OCI-LY7 (cell line): ENCODE results near the gene TBXA2R. TPM values are rescaled to one million over a fixed set of nuclear protein-coding genes. Genes with fewer than 3 reads are reported as not detected.
"Not testable (repeated sequence)": the region's sequence is repeated elsewhere in the genome, so short reads cannot be mapped to it uniquely, and the experiment has no call there.

Experiments
- BruUV-seq: library from RNA; stranded (reverse); fragments of 400-500 nt; replicated peaks from 2 replicates; lab custom pipeline; 2021; lab: Mats Ljungman, UMichigan
- CTCF ChIA-PET: fragments of 300-600 bp; sonication (Branson Sonifier 250); formaldehyde crosslinking; loops from one replicate; lab custom pipeline; 2022; ENCODE audit warnings: antibody characterized with exemption; ENCODE audit not compliant: unreplicated experiment; lab: Charles Lee
- POLR2A ChIA-PET: fragments of 300-600 bp; sonication (Branson Sonifier 250); formaldehyde crosslinking; loops from one replicate; lab custom pipeline; 2022; ENCODE audit warnings: antibody characterized with exemption; lab: Charles Lee
- DNase-seq: peaks from one replicate; pipeline ENCODE4 v3.0.0-alpha.2; 2015; ENCODE audit warnings: low spot score
- H2AFZ ChIP-seq: fragments of 200-600 bp; sonication (generic), shearing (Covaris generic); 2 replicates; pipeline ENCODE4 v1.6.1; 2014; ENCODE audit warnings: mild to moderate bottlenecking, antibody characterized with exemption, low read length, moderate library complexity
- H3K27ac ChIP-seq: fragments of 200-600 bp; sonication (generic); 2 replicates; pipeline ENCODE4 v1.5.1; 2014; ENCODE audit warnings: mixed run types, low read depth, mild to moderate bottlenecking, moderate library complexity, low read length, inconsistent platforms; ENCODE audit not compliant: poor library complexity, severe bottlenecking
- H3K36me3 ChIP-seq: fragments of 200-600 bp; sonication (generic); 2 replicates; pipeline ENCODE4 v1.6.1; 2014; ENCODE audit warnings: mild to moderate bottlenecking, antibody characterized with exemption, low read length, moderate library complexity, mixed read lengths; ENCODE audit not compliant: insufficient read depth
- H3K4me1 ChIP-seq: fragments of 200-600 bp; sonication (generic); 2 replicates; pipeline ENCODE4 v1.5.1; 2014; ENCODE audit warnings: mild to moderate bottlenecking, low read length; ENCODE audit not compliant: insufficient read depth, poor library complexity, severe bottlenecking
- H3K4me2 ChIP-seq: fragments of 200-600 bp; sonication (generic); 2 replicates; pipeline ENCODE4 v1.6.1; 2014; ENCODE audit warnings: mild to moderate bottlenecking, low read length
- H3K4me3 ChIP-seq: fragments of 200-600 bp; sonication (generic); 2 replicates; pipeline ENCODE4 v1.5.1; 2014; ENCODE audit warnings: mild to moderate bottlenecking, low read depth, low read length; ENCODE audit not compliant: poor library complexity, severe bottlenecking
- H3K79me2 ChIP-seq: fragments of 200-600 bp; sonication (generic); 2 replicates; pipeline ENCODE4 v1.6.1; 2016; ENCODE audit warnings: low read depth, mild to moderate bottlenecking, low read length, moderate library complexity, mixed read lengths; ENCODE audit not compliant: insufficient read depth
- H3K9me2 ChIP-seq: fragments of 200-600 bp; sonication (generic); 2 replicates; pipeline ENCODE4 v1.6.1; 2016; ENCODE audit warnings: mild to moderate bottlenecking, low read length, mixed read lengths; ENCODE audit not compliant: insufficient read depth
- H3K9me3 ChIP-seq: fragments of 200-600 bp; sonication (generic); 2 replicates; pipeline ENCODE4 v1.6.1; 2014; ENCODE audit warnings: mild to moderate bottlenecking, mixed run types, low read length, mixed read lengths
- H4K20me1 ChIP-seq: fragments of 200-600 bp; sonication (generic); 2 replicates; pipeline ENCODE4 v1.6.1; 2014; ENCODE audit warnings: mild to moderate bottlenecking, antibody characterized with exemption, low read length, moderate library complexity, mixed read lengths; ENCODE audit not compliant: insufficient read depth
- CTCF ChIP-seq: fragments of 200-600 bp; sonication (generic); conservative IDR thresholded peaks from 2 replicates; pipeline ENCODE4 v1.5.1; 2014; ENCODE audit warnings: mild to moderate bottlenecking, antibody characterized with exemption, low read length, moderate library complexity, mixed read lengths
- EZH2phosphoT487 ChIP-seq: fragments of 200-600 bp; sonication (generic); IDR thresholded peaks from 2 replicates; pipeline ENCODE4 v1.6.1; 2018; ENCODE audit warnings: low read depth, borderline replicate concordance, mild to moderate bottlenecking, mixed run types, antibody characterized with exemption, low read length, moderate library complexity, mixed read lengths
- intact Hi-C: fragments of 100-400 bp; cut with micrococcal nuclease; formaldehyde crosslinking; loops from one replicate; pipeline ENCODE4 v1.10.0; 2022; ENCODE audit not compliant: unreplicated experiment
- total RNA-seq, 2 experiments: library from RNA; depleted of rRNA in 1 of 2; stranded (reverse); fragments of >200 nt in 1 of 2; shearing (Covaris generic) in 1 of 2; gene quantifications; 2 replicates each; pipeline ENCODE4 v1.2.3, GENCODE V29; 2014 to 2022

TBXA2R gene
- total RNA-seq, 2 experiments from 2014 or later: not detected

GRCh38 chr19:3649888-3650287, 43.2 kb upstream of the TBXA2R start:
- Histone ChIP-seq H3K36me3 (no peaks in the 10 kb centered on the region), H3K4me1 (no peaks in the 10 kb centered on the region), H3K79me2 (no peaks in the 10 kb centered on the region), H3K4me3 (no peak overlapping the region), H4K20me1 (no peaks in the 10 kb centered on the region), H3K9me2 (no peaks in the 10 kb centered on the region), H3K27ac (no peak overlapping the region), H2AFZ (no peak overlapping the region), H3K4me2 (no peak overlapping the region), H3K9me3 (no peaks in the 10 kb centered on the region)
- intact Hi-C loops: no loop called here
- BruUV-seq: no TSS peak
- no peak for DNase-seq
- ChIA-PET POLR2A (no interaction called here), CTCF (no interaction called here)
- TF ChIP-seq EZH2phosphoT487: no peak
- no peak for TF ChIP-seq CTCF

GRCh38 chr19:3648037-3648905, 41.6 kb upstream of the TBXA2R start:
- intact Hi-C loops: no loop called here
- DNase-seq: no peak
- no peak overlapping the region for H3K4me2 ChIP-seq
- no peaks in the 10 kb centered on the region for H3K36me3 ChIP-seq
- H3K4me1 ChIP-seq: no peaks in the 10 kb centered on the region
- no peak for TF ChIP-seq EZH2phosphoT487
- TF ChIP-seq CTCF: no peak
- H3K4me3 ChIP-seq: no peak overlapping the region
- H4K20me1 ChIP-seq: no peaks in the 10 kb centered on the region
- no peaks in the 10 kb centered on the region for H3K79me2 ChIP-seq
- BruUV-seq: no TSS peak
- H2AFZ ChIP-seq: no peak overlapping the region
- ChIA-PET CTCF (no interaction called here), POLR2A (no interaction called here)
- H3K9me3 ChIP-seq: no peaks in the 10 kb centered on the region
- H3K9me2 ChIP-seq: no peaks in the 10 kb centered on the region
- H3K27ac ChIP-seq: no peak overlapping the region

- H3K9me3 ChIP-seq, H3K4me3 ChIP-seq, H3K4me1 ChIP-seq, H3K36me3 ChIP-seq, H3K4me2 ChIP-seq, H2AFZ ChIP-seq, H3K9me2 ChIP-seq, H3K27ac ChIP-seq, H3K79me2 ChIP-seq, POLR2A ChIA-PET, H4K20me1 ChIP-seq, BruUV-seq, intact Hi-C loops, CTCF ChIA-PET, DNase-seq: not testable (repeated sequence)
These were observed 40.4 kb upstream of the TBXA2R start for GRCh38 chr19:3647102-3647501.
